OCI-LY7 (cell line): ENCODE results near the gene SMAD5.

Source experiments
- EZH2phosphoT487 ChIP-seq: fragments of 200-600 bp; sonication (generic); IDR thresholded peaks from 2 replicates; pipeline ENCODE4 v1.6.1; 2018; ENCODE audit warnings: low read depth, borderline replicate concordance, mild to moderate bottlenecking, mixed run types, antibody characterized with exemption, low read length, moderate library complexity, mixed read lengths
- TF ChIP-seq, protein P1 (sequence below): fragments of 200-600 bp; sonication (generic); conservative IDR thresholded peaks from 2 replicates; pipeline ENCODE4 v1.5.1; 2014; ENCODE audit warnings: mild to moderate bottlenecking, antibody characterized with exemption, low read length, moderate library complexity, mixed read lengths

DNA sequence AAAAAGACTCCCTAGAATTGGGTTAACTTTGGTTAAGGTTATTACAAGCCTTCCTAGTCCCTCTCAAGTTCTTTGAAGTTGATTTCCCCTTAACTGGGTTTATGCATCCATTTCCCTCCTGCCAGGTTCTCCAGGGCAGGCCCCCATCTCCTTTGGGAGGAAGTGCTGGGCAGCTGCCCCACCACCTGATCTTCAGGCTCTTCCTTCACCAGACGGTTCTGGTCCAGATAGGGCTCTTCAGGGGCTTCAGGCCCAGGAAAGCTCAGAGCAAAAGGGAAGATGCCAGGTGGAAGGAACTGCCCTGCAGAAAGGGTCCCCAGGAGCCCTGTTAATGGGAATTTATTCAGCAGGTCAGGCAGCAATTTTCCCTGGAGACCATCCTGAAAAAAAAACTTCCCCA is 58.3 kb downstream of the SMAD5 start:
- TF ChIP-seq, protein P1, sequence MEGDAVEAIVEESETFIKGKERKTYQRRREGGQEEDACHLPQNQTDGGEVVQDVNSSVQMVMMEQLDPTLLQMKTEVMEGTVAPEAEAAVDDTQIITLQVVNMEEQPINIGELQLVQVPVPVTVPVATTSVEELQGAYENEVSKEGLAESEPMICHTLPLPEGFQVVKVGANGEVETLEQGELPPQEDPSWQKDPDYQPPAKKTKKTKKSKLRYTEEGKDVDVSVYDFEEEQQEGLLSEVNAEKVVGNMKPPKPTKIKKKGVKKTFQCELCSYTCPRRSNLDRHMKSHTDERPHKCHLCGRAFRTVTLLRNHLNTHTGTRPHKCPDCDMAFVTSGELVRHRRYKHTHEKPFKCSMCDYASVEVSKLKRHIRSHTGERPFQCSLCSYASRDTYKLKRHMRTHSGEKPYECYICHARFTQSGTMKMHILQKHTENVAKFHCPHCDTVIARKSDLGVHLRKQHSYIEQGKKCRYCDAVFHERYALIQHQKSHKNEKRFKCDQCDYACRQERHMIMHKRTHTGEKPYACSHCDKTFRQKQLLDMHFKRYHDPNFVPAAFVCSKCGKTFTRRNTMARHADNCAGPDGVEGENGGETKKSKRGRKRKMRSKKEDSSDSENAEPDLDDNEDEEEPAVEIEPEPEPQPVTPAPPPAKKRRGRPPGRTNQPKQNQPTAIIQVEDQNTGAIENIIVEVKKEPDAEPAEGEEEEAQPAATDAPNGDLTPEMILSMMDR, result no peak
- no peak for TF ChIP-seq EZH2phosphoT487
